HG02642 (cell line): ENCODE results near the gene DAGLA.

Experiments used
- ATAC-seq: cut with Tn5 transposase; IDR thresholded peaks from one replicate; pipeline ENCODE4 v1.9.1; 2021; ENCODE audit warnings: mild to moderate bottlenecking; ENCODE audit not compliant: unreplicated experiment, poor library complexity

The DAGLA gene

GRCh38 chr11:61757213-61757862, 77.1 kb downstream of the DAGLA start:
- ATAC-seq = no peak

- no peak for ATAC-seq
These were observed 80.8 kb downstream of the DAGLA start for GRCh38 chr11:61760946-61761345.

GRCh38 chr11:61761440-61762222, 81.4 kb downstream of the DAGLA start:
- ATAC-seq = no peak

- ATAC-seq = no peak
These were observed 82.0 kb downstream of the DAGLA start for GRCh38 chr11:61762223-61762615.

- ATAC-seq = no peak
These were observed 82.6 kb downstream of the DAGLA start for GRCh38 chr11:61762798-61763197.

- ATAC-seq = no peak
These were observed 83.9 kb downstream of the DAGLA start for GRCh38 chr11:61763930-61764605.

GRCh38 chr11:61764606-61765260, 84.5 kb downstream of the DAGLA start:
- no peak for ATAC-seq

GRCh38 chr11:61765550-61766253, 85.5 kb downstream of the DAGLA start:
- ATAC-seq = no peak

- no peak for ATAC-seq
These were observed 86.2 kb downstream of the DAGLA start for GRCh38 chr11:61766353-61766841.

GRCh38 chr11:61768376-61769076, 88.3 kb downstream of the DAGLA start:
- no peak for ATAC-seq

- no peak for ATAC-seq
These were observed 89.2 kb downstream of the DAGLA start for GRCh38 chr11:61769169-61769920.

- ATAC-seq = no peak
These were observed 89.9 kb downstream of the DAGLA start for GRCh38 chr11:61769946-61770683.

GRCh38 chr11:61771195-61771894, 91.2 kb downstream of the DAGLA start:
- ATAC-seq = no peak

GRCh38 chr11:61771985-61772455, 91.8 kb downstream of the DAGLA start:
- ATAC-seq = no peak

GRCh38 chr11:61773356-61773755, 93.2 kb downstream of the DAGLA start:
- no peak for ATAC-seq

GRCh38 chr11:61773809-61774208, 93.6 kb downstream of the DAGLA start:
- ATAC-seq = no peak

GRCh38 chr11:61774411-61774810, 94.2 kb downstream of the DAGLA start:
- no peak for ATAC-seq
